ENCODE results near the gene MSANTD1. TPM values are rescaled to one million over a fixed set of nuclear protein-coding genes. Genes with fewer than 3 reads are reported as not detected.

MSANTD1 gene
- total RNA-seq, 1 donor from 2014 or later = 0.44 TPM

- Histone ChIP-seq H3K27me3 (ENCODE audit: low read depth) (no peaks in the 10 kb centered on the region), H3K4me3 (no peak overlapping the region), H3K4me1 (peaks cover 3% of the 10 kb centered on the region), H3K9me3 (replicated peaks) (no peaks in the 10 kb centered on the region), H3K36me3 (peaks cover 86% of the 10 kb centered on the region), H3K27ac (replicated peaks) (no peak overlapping the region)
- TF ChIP-seq, protein P1, sequence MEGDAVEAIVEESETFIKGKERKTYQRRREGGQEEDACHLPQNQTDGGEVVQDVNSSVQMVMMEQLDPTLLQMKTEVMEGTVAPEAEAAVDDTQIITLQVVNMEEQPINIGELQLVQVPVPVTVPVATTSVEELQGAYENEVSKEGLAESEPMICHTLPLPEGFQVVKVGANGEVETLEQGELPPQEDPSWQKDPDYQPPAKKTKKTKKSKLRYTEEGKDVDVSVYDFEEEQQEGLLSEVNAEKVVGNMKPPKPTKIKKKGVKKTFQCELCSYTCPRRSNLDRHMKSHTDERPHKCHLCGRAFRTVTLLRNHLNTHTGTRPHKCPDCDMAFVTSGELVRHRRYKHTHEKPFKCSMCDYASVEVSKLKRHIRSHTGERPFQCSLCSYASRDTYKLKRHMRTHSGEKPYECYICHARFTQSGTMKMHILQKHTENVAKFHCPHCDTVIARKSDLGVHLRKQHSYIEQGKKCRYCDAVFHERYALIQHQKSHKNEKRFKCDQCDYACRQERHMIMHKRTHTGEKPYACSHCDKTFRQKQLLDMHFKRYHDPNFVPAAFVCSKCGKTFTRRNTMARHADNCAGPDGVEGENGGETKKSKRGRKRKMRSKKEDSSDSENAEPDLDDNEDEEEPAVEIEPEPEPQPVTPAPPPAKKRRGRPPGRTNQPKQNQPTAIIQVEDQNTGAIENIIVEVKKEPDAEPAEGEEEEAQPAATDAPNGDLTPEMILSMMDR (IDR thresholded peaks at IDR 0.05; ENCODE audit: borderline replicate concordance) = no peak
- no peak for DNase-seq
- intact Hi-C loops (cut with micrococcal nuclease) = no loop called here
These were observed 11.0 kb upstream of the MSANTD1 start for GRCh38 chr4:3237712-3238560.

GRCh38 chr4:3238721-3239120, 10.2 kb upstream of the MSANTD1 start:
- Histone ChIP-seq H3K4me3 (no peak overlapping the region), H3K36me3 (peaks cover 78% of the 10 kb centered on the region), H3K4me1 (peaks cover 3% of the 10 kb centered on the region), H3K9me3 (replicated peaks) (no peaks in the 10 kb centered on the region), H3K27me3 (ENCODE audit: low read depth) (no peaks in the 10 kb centered on the region), H3K27ac (replicated peaks) (no peak overlapping the region)
- intact Hi-C loops (cut with micrococcal nuclease) = no loop called here
- TF ChIP-seq, protein P1 (IDR thresholded peaks at IDR 0.05; ENCODE audit: borderline replicate concordance) = no peak
- DNase-seq = no peak

DNA sequence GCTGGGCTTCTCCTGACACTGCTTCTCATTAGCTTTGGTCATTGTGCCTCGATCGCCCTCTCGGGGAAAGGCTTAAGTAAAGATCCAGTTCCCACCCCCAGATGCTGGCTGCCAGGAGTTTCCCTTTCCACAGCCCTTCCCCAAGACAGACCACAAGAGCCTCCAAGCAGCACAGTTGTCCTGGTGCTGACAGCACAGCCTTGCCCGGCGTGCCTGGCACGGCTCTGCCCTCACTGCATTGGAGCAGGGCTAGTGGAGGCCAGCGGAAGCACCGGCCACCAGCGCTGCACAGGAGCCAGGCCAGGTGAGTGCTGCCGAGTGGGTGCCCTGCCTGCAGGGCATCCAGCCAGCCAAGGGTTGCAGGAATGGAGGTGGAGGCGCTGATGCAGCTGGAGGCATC, 9.7 kb upstream of the MSANTD1 start:
- H3K4me3 ChIP-seq = no peak overlapping the region
- H3K27me3 ChIP-seq (ENCODE audit: low read depth) = no peaks in the 10 kb centered on the region
- TF ChIP-seq, protein P1 (IDR thresholded peaks at IDR 0.05; ENCODE audit: borderline replicate concordance) = no peak
- intact Hi-C loops (cut with micrococcal nuclease) = no loop called here
- H3K27ac ChIP-seq (replicated peaks) = no peak overlapping the region
- peaks cover 73% of the 10 kb centered on the region for H3K36me3 ChIP-seq
- DNase-seq = no peak
- H3K9me3 ChIP-seq (replicated peaks) = no peaks in the 10 kb centered on the region
- peaks cover 3% of the 10 kb centered on the region for H3K4me1 ChIP-seq

GRCh38 chr4:3239998-3240920, 8.7 kb upstream of the MSANTD1 start:
- DNase-seq = no peak
- Histone ChIP-seq H3K9me3 (replicated peaks) (no peaks in the 10 kb centered on the region), H3K4me3 (no peak overlapping the region), H3K36me3 (peaks cover 64% of the 10 kb centered on the region), H3K27me3 (ENCODE audit: low read depth) (no peaks in the 10 kb centered on the region), H3K4me1 (peaks cover 3% of the 10 kb centered on the region), H3K27ac (replicated peaks) (no peak overlapping the region)
- intact Hi-C loops (cut with micrococcal nuclease) = no loop called here
- TF ChIP-seq, protein P1 (IDR thresholded peaks at IDR 0.05; ENCODE audit: borderline replicate concordance) = no peak

DNA sequence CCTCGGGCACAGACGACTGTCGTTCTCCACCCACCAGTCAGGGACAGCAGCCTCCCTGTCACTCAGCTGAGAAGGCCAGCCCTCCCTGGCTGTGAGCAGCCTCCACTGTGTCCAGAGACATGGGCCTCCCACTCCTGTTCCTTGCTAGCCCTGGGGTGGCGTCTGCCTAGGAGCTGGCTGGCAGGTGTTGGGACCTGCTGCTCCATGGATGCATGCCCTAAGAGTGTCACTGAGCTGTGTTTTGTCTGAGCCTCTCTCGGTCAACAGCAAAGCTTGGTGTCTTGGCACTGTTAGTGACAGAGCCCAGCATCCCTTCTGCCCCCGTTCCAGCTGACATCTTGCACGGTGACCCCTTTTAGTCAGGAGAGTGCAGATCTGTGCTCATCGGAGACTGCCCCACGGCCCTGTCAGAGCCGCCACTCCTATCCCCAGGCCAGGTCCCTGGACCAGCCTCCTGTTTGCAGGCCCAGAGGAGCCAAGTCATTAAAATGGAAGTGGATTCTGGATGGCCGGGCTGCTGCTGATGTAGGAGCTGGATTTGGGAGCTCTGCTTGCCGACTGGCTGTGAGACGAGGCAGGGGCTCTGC, 7.9 kb upstream of the MSANTD1 start:
- H3K27ac ChIP-seq (replicated peaks) = no peak overlapping the region
- no peaks in the 10 kb centered on the region for H3K9me3 ChIP-seq (replicated peaks)
- TF ChIP-seq, protein P1 (IDR thresholded peaks at IDR 0.05; ENCODE audit: borderline replicate concordance) = no peak
- H3K4me3 ChIP-seq = no peak overlapping the region
- peaks cover 3% of the 10 kb centered on the region for H3K4me1 ChIP-seq
- peaks cover 57% of the 10 kb centered on the region for H3K36me3 ChIP-seq
- intact Hi-C loops (cut with micrococcal nuclease) = no loop called here
- no peaks in the 10 kb centered on the region for H3K27me3 ChIP-seq (ENCODE audit: low read depth)
- no peak for DNase-seq

All from left ventricle myocardium inferior (tissue), 1 donor.